ENCODE results near the gene TMPRSS6.

DNA sequence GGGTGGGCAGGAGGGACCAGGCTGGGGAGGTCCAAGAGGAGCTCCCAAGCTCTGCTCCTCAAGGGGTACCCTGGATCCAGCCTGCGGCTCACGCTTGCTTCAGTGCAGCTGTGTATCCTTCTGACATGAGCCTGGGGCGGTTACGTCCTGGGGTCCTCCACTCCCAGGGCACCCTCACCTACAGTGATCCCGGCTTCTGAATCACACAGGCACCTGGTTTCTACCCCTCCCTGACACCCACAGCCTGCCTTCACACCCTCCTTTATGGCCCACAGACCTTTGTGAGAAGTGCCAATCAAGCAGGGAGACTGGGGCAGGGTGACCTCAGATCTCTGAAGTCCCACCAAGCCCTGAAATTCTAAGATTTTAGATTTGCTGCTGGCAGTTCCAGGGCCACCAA is 88.5 kb downstream of the TMPRSS6 start:
- TF ChIP-seq, protein P1, sequence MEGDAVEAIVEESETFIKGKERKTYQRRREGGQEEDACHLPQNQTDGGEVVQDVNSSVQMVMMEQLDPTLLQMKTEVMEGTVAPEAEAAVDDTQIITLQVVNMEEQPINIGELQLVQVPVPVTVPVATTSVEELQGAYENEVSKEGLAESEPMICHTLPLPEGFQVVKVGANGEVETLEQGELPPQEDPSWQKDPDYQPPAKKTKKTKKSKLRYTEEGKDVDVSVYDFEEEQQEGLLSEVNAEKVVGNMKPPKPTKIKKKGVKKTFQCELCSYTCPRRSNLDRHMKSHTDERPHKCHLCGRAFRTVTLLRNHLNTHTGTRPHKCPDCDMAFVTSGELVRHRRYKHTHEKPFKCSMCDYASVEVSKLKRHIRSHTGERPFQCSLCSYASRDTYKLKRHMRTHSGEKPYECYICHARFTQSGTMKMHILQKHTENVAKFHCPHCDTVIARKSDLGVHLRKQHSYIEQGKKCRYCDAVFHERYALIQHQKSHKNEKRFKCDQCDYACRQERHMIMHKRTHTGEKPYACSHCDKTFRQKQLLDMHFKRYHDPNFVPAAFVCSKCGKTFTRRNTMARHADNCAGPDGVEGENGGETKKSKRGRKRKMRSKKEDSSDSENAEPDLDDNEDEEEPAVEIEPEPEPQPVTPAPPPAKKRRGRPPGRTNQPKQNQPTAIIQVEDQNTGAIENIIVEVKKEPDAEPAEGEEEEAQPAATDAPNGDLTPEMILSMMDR (IDR thresholded peaks at IDR 0.05) = no peak
- TF ChIP-seq EZH2 (IDR thresholded peaks at IDR 0.05; ENCODE audit: borderline replicate concordance, insufficient read depth, low read depth, low read length, poor library complexity, severe bottlenecking) = no peak
